Osteocyte (in vitro differentiated cells): Measurements from ENCODE around the gene INSYN1. TPM values are rescaled to one million over a fixed set of nuclear protein-coding genes. Genes with fewer than 3 reads are reported as not detected.

Experiments
- DNase-seq: peaks from one replicate; pipeline ENCODE4 v3.0.0; 2021; ENCODE audit warnings: mixed read lengths; ENCODE audit not compliant: unreplicated experiment; ENCODE audit errors: extremely low spot score
- H3K27ac Mint-ChIP-seq: one replicate; pipeline ENCODE4 v1.8.0; 2021; ENCODE audit warnings: mild to moderate bottlenecking, mixed read lengths; ENCODE audit not compliant: unreplicated experiment
- H3K27me3 Mint-ChIP-seq: one replicate; pipeline ENCODE4 v1.8.0; 2021; ENCODE audit warnings: mixed read lengths; ENCODE audit not compliant: unreplicated experiment
- H3K36me3 Mint-ChIP-seq: one replicate; pipeline ENCODE4 v1.8.0; 2021; ENCODE audit warnings: mixed read lengths; ENCODE audit not compliant: unreplicated experiment
- H3K4me1 Mint-ChIP-seq: one replicate; pipeline ENCODE4 v1.8.0; 2021; ENCODE audit warnings: mixed read lengths; ENCODE audit not compliant: unreplicated experiment
- H3K4me3 Mint-ChIP-seq: one replicate; pipeline ENCODE4 v1.8.0; 2021; ENCODE audit warnings: mild to moderate bottlenecking, moderate library complexity, mixed read lengths; ENCODE audit not compliant: unreplicated experiment
- H3K9me3 Mint-ChIP-seq: one replicate; pipeline ENCODE4 v1.8.0; 2021; ENCODE audit warnings: mixed read lengths; ENCODE audit not compliant: unreplicated experiment
- CTCF ChIP-seq: fragments of 200-600 bp; sonication (generic); IDR thresholded peaks from 2 replicates; pipeline ENCODE4 v1.5.0; 2021; ENCODE audit warnings: antibody characterized with exemption, mild to moderate bottlenecking, moderate library complexity
- total RNA-seq: library from RNA; stranded (reverse); gene quantifications from 2 replicates; pipeline ENCODE4 v1.2.1, GENCODE V29; 2021

The INSYN1 gene
- total RNA-seq, 1 donor from 2014 or later: 8.0 TPM

- H3K27me3 Mint-ChIP-seq: peaks cover 2% of the 10 kb centered on the region
- DNase-seq: no peak
- no peak overlapping the region for H3K27ac Mint-ChIP-seq
- no peaks in the 10 kb centered on the region for H3K36me3 Mint-ChIP-seq
- no peak for TF ChIP-seq CTCF
- no peaks in the 10 kb centered on the region for H3K4me1 Mint-ChIP-seq
- no peak overlapping the region for H3K4me3 Mint-ChIP-seq
- no peaks in the 10 kb centered on the region for H3K9me3 Mint-ChIP-seq
These were observed 29.3 kb upstream of the INSYN1 start for GRCh38 chr15:73782344-73782959.

- no peaks in the 10 kb centered on the region for H3K36me3 Mint-ChIP-seq
- peak; percentile 36 for TF ChIP-seq CTCF
- no peaks in the 10 kb centered on the region for H3K4me1 Mint-ChIP-seq
- peaks cover 2% of the 10 kb centered on the region for H3K27me3 Mint-ChIP-seq
- no peak overlapping the region for H3K4me3 Mint-ChIP-seq
- DNase-seq: no peak
- no peaks in the 10 kb centered on the region for H3K9me3 Mint-ChIP-seq
- H3K27ac Mint-ChIP-seq: no peak overlapping the region
These were observed 28.1 kb upstream of the INSYN1 start for GRCh38 chr15:73781038-73781925.

GRCh38 chr15:73779974-73780373 is 26.8 kb upstream of the INSYN1 start:
- no peaks in the 10 kb centered on the region for H3K9me3 Mint-ChIP-seq
- H3K36me3 Mint-ChIP-seq: no peaks in the 10 kb centered on the region
- H3K27me3 Mint-ChIP-seq: peaks cover 2% of the 10 kb centered on the region

GRCh38 chr15:73777741-73778140 is 24.6 kb upstream of the INSYN1 start:
- Mint-ChIP-seq H3K27me3 (peaks cover 2% of the 10 kb centered on the region), H3K4me3 (no peak overlapping the region), H3K9me3 (no peaks in the 10 kb centered on the region), H3K4me1 (no peaks in the 10 kb centered on the region), H3K27ac (no peak overlapping the region), H3K36me3 (no peaks in the 10 kb centered on the region)
- TF ChIP-seq CTCF: no peak
- DNase-seq: no peak

More at GRCh38 chr15:73779974-73780373, 26.8 kb upstream of the INSYN1 start:
- TF ChIP-seq CTCF: no peak
- Mint-ChIP-seq H3K4me1 (no peaks in the 10 kb centered on the region), H3K4me3 (no peak overlapping the region), H3K27ac (no peak overlapping the region)
- no peak for DNase-seq

GRCh38 chr15:73773428-73773827 is 20.3 kb upstream of the INSYN1 start:
- no peak overlapping the region for H3K27ac Mint-ChIP-seq
- DNase-seq: no peak
- peaks cover 25% of the 10 kb centered on the region for H3K27me3 Mint-ChIP-seq
- no peaks in the 10 kb centered on the region for H3K4me1 Mint-ChIP-seq
- H3K4me3 Mint-ChIP-seq: no peak overlapping the region
- TF ChIP-seq CTCF: no peak
- H3K36me3 Mint-ChIP-seq: no peaks in the 10 kb centered on the region
- no peaks in the 10 kb centered on the region for H3K9me3 Mint-ChIP-seq
